Stimulated activated CD8-positive, alpha-beta memory T cell treated with anti-CD3 and anti-CD28 coated beads, Interleukin-12 subunit alpha, Interleukin-12 subunit beta, amount 100 ng/mL, for 4 hours (primary cell): Measurements from ENCODE around the gene ERICH2.

Source experiments
- DNase-seq: peaks from one replicate; pipeline ENCODE4 v3.0.0-alpha.2; 2020; ENCODE audit warnings: low read depth

The ERICH2 gene

GRCh38 chr2:170763232-170763631, 6.9 kb upstream of the ERICH2 start:
- no peak for DNase-seq

- no peak for DNase-seq
Observed at GRCh38 chr2:170764880-170765261, 5.3 kb upstream of the ERICH2 start.

DNA sequence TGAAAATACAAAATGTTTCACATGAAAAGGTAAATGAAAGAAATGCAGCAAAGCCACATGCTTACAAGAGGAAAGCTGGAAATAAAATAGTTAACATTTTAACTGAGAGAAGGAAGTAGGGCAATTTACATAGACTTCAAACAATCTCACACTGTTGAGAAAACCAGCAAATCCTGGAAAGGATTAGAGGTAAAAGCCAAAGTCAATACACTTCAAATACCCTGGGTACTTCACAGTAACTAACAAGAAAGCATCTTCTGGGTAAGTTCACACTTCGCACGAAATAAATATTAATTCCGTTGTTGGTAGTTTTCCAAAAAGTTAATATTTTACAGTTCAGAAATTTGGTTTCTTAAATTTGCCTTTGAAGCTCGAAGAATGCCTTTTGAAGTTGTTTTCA, 3.5 kb upstream of the ERICH2 start:
- no peak for DNase-seq

- DNase-seq: peak; percentile 56
Observed at GRCh38 chr2:170770606-170771420, 635 bp downstream of the ERICH2 start.

DNA sequence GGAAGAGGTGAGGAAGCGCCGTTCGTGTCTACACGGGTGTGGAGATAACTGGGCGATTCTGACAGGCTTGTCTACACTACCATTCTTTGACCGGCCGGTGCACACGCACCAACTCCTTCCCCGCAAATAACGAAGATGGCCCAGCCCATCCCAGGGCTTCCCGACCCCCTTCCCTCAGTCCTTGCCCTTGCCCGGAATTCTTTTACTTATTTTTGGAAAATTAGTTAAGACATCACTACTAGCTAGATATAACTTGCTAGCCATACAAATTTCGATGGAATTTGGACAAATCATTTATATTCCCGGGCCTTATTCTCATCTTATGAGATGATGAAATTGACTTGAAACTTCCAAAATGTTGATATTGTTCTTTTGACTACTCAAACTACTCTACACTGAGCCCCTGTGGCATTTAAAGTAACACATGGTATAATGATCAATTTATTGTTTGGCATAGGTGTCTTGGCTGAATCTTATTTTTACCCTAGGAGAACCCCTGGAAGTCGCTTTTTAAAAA, 1.3 kb downstream of the ERICH2 start:
- DNase-seq: no peak

DNA sequence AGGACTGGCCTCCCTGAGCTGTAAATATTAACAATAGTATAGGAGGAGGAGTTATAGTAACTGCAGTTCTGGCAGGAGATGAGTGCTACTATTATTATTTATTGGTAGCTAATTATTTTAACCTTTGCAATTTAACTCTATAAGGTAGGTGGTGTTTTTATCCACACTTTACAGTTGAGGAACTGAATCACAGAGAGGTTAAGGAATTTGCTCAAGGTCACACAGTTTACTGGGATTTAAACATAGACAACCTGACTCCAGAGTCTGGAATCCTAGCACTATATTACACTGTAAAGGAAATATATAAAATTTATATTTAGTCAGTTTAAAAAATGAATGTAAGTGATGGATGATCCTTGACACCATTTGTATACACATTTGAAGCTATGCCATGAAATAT, 2.1 kb downstream of the ERICH2 start:
- DNase-seq: no peak

DNA sequence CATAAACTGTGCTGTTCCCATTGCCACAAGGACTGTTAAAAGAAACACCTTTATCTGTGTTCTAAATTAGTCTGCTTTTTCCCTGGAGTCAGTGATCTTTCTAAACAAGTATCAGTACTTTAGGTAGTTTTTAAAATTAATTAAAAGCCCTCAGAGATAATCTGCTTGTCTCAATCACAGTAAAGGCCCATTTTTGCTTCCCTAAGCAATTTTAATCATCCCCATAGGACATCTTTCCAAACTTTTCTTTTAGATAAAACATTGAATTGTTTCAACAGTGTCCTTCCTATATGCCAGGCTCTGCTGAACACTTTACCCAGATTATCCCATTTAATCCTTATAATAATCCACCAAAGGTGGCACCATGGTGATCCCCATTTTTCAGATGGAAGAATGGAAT, 3.9 kb downstream of the ERICH2 start:
- no peak for DNase-seq

DNA sequence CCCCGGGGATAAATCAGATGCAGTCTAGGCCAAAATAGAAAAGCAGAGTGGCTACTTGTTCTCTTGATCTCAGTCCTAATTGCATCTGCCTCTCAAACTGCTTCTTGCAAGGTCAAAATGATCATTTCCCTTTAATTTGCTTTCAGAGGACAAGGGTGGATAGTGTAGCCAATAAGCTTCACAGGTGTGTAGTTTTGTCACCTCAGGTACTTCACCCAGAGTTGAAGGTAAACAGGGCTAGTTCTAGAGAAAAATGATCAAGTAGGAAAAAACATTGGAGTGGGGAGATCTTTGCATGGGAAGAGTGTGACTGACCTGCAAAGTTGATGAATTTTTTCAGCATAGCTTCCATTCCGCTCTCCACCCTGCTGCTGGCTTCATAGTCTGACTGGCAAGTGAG, 8.7 kb downstream of the ERICH2 start:
- no peak for DNase-seq

DNA sequence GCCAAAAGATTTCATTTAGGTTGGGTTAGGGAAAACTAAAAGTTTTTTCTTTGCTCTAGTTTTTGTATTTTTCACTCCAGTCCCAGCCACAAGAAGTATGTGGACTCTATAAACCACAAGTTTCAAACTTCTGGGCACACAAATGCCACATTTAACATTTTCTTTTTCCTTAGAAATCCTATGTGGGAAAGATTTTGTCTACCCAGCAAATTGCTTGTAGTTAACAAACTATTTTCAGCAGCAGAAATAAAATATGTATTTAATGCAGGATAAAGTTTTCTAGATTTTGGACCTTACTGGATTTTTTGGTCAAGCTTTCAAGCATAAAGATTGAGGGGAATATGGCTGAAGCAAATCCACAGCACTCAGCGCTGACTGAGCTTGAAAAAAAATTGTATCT, 9.1 kb downstream of the ERICH2 start:
- DNase-seq: no peak

- no peak for DNase-seq
Observed at GRCh38 chr2:170782673-170783072, 12.5 kb downstream of the ERICH2 start.

DNA sequence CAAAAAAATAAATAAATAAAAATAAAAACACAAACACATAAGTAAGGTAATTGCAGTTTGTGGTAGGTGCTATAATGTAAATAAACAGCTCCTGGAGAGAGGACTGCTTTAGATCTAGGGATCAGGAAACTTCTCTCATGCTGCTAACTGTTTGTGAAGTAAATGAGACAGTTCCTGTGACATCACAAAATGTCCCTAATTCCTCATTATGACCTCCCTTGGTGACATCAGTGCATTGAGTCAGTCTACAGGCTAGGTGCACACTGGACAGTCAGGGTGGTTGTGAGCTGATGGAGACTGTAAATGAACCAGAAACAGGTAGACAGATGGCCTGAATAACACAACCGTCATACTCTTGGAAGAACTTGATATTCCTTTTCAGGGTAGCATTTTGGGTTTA, 13.4 kb downstream of the ERICH2 start:
- no peak for DNase-seq

DNA sequence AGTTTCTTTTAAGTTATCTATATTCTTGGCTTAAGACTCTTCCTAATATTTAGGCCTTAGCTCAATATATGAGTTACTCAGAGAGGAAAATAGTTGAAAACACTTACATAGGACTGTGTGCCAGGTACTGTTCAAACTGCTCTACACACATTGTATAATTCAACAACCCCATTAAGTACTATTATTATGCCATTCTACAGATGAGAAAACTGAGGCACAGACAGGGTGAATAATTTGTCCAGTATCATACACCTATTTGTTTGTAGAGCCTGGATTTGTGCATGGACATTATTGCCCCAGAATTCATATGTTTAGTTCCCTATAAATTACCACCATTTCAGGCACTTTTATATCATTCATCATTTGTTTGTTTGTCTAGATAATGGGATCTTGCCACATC, 28.8 kb downstream of the ERICH2 start:
- no peak for DNase-seq

DNA sequence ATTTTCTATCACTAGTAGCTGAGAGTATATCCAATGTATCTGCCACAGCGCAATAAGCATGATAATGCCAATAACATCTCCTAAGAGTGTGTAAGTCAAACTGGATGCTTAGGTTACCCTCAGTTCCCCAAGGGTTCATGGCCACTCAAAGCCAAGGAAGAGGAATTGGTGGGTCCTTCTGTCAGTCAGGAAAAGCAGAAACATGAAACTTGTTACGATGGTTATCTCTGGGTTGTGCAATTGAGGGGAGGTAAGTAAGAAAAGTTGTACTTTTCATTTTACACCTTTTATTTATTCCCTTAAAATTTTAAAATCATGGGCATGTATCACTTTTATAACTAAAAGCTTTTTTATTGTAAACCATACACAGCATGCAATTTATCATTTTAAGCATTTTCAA, 36.4 kb downstream of the ERICH2 start:
- no peak for DNase-seq

- DNase-seq: no peak
Observed at GRCh38 chr2:170812710-170813600, 42.8 kb downstream of the ERICH2 start.

DNA sequence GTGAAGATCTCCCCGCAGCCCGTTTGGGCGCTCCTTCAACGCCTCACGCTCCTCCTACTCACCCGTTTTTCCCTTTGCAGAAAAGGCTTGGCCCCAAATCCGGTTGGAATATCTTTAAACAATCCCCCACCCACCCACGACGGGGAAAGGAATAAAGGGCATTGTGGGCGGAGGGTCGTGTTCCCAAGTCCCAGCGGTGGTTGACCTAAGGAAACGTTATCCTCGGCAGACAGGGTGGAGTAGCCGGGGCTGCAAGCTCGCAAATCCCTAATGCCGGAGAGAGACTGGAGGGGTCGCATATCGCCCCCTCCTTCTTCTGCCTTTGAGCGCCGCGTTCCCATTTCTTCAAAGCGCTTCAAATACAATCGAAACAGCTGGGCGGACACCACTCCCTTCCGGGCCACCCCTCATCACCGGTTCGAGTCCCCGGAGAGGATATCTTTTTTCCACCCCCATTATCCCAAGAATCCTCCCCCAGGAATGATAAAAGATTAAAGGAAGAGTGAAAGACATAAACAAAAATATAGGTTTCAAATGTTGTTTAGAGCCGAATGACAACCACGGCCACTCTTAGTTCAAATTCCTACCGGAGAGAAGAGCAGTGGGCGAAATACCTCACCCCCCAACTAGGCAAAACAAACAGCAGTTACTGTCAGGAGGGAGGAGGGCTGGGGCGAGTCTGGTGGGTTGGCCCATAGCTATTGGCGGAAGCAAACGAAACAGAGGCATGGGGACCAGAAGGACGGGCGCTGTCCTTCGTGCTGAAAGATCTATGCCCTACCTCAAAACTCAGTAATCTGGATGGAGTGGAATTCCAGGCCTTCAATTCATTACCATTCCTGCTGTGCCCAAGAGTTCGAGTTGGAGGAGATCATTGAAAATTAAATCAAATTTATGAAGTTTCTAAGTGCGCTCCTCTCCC, 43.7 kb downstream of the ERICH2 start:
- no peak for DNase-seq

DNA sequence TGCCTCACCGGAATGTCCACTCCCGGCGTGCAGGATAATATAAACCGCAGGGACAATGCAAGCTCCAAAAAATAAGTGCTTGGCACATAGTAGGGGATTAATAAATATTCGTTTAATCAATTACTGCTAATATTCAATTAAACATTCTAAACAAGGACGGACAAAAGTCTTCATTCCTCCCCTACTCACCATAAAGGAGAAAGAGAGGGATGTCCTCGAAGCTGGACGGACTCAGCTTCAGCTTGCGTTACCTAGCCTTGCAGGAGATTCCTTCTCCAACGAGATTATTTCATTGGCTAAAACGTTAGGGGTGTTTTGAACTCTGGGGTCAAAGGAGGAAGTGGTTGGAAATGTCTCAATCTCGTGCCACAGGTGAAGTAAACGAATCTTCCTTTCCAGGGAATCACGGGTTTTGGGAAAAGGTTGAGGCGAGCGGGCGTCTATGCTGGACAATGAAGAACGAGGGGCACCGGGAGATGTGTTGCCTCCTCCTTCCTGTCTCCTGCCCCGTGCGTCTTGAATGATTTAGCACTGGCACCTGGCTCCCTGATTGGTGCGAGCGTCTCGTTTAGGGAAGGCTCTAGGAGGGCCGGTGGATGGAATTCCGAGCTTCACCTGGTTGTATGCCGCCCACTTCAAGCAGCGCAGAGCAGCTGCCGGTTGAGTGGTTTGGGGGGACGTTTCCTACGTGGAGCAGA, 44.5 kb downstream of the ERICH2 start:
- no peak for DNase-seq

- DNase-seq: no peak
Observed at GRCh38 chr2:170815311-170815710, 45.1 kb downstream of the ERICH2 start.

GRCh38 chr2:170815746-170816503, 45.7 kb downstream of the ERICH2 start:
- DNase-seq: no peak

DNA sequence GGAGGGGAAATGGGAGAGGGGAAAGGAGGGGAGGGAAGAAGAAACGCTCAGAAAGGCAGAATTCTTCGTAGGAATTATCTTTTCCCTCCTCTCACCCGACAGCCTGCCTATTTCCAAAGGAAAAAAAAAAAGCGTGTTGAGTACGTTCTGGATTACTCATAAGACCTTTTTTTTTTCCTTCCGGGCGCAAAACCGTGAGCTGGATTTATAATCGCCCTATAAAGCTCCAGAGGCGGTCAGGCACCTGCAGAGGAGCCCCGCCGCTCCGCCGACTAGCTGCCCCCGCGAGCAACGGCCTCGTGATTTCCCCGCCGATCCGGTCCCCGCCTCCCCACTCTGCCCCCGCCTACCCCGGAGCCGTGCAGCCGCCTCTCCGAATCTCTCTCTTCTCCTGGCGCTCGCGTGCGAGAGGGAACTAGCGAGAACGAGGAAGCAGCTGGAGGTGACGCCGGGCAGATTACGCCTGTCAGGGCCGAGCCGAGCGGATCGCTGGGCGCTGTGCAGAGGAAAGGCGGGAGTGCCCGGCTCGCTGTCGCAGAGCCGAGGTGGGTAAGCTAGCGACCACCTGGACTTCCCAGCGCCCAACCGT, 46.4 kb downstream of the ERICH2 start, which contains the start of gene GAD1:
TSS of gene GAD1 (plus strand) at position 384 of the 589 bp plus-strand sequence. CDS start 1,705 bp downstream, outside the sequence.
- DNase-seq: peak; percentile 39
